Ovary (tissue), 3 donors: ENCODE data around the gene RD3L.

Source experiments
- EP300 ChIP-seq: sonication (generic); formaldehyde crosslinking; IDR thresholded peaks from one replicate; pipeline ENCODE4 v1.6.1; 2017; ENCODE audit warnings: antibody characterized with exemption
- POLR2A ChIP-seq: fragments of 450-650 bp; IDR thresholded peaks from one replicate; pipeline ENCODE4 v1.6.1; 2017; ENCODE audit warnings: antibody characterized with exemption, mild to moderate bottlenecking, moderate library complexity
- TF ChIP-seq, protein P1 (sequence below), 3 donors: fragments of 450-650 bp in 2 of 3; fragments of 200-600 bp in 1 of 3; IDR thresholded peaks; one replicate each; pipeline versions ENCODE4 v1.5.1 to v1.8.0; 2016 to 2022; ENCODE audit warnings: antibody characterized with exemption in 3 of 3, mild to moderate bottlenecking in 1 of 3
- donor health status: DM: no; HTN: no; CAD: no.

DNA sequence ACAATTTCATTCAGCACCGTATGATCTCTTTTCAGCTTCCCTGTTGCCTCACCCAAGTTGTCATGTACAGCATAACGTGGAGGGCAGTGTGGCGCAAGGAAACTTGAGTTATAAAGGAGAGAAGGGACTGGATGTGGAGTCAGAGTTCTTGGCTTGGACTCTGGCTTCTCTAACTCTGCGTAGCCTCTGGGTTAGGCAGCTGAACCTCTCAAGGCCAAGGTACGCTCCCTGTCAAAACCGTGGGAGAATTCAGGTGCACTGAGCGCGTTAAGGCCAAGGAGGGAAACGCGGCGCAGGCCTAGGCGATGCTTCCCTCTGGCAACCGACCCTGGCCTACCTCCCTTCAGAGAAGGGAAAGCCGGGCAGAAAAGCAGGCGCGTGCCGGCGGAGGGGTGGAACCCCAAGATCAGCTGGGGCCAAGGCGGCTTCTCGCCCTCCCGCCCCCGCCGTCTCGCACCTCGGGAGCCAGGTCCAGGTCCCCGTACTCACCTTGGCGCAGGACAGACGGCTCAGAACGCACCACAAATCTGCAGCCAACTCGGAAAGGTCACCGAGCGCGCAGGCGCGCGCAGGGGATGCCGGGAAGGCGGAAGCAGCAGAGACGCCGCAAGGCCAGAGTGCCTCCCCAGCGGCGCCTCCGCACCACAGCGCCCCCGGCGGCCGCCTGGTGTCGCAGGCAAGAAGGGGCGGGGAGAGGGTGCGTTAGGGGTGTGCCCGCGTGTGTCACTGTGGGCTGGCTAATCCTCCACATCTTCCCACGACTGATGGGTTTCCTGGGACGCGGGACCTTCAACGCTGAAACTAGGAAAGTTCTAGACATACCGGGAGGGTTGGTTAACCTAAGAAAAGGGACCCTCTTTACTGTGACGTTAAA lies 21.1 kb downstream of the RD3L start:
- TF ChIP-seq, protein P1, sequence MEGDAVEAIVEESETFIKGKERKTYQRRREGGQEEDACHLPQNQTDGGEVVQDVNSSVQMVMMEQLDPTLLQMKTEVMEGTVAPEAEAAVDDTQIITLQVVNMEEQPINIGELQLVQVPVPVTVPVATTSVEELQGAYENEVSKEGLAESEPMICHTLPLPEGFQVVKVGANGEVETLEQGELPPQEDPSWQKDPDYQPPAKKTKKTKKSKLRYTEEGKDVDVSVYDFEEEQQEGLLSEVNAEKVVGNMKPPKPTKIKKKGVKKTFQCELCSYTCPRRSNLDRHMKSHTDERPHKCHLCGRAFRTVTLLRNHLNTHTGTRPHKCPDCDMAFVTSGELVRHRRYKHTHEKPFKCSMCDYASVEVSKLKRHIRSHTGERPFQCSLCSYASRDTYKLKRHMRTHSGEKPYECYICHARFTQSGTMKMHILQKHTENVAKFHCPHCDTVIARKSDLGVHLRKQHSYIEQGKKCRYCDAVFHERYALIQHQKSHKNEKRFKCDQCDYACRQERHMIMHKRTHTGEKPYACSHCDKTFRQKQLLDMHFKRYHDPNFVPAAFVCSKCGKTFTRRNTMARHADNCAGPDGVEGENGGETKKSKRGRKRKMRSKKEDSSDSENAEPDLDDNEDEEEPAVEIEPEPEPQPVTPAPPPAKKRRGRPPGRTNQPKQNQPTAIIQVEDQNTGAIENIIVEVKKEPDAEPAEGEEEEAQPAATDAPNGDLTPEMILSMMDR (IDR thresholded peaks at IDR 0.05), result peak; percentile 92 to 99 (median 97)
- TF ChIP-seq EP300 (no peak), POLR2A (peak; percentile 48)
